HG03342 (cell line): Measurements from ENCODE around the gene PEX16.
"Not testable (repeated sequence)": the region's sequence is repeated elsewhere in the genome, so short reads cannot be mapped to it uniquely, and the experiment has no call there.

Experiments used
- ATAC-seq: cut with Tn5 transposase; IDR thresholded peaks from one replicate; pipeline ENCODE4 v1.9.1; 2021; ENCODE audit warnings: mild to moderate bottlenecking, moderate library complexity; ENCODE audit not compliant: unreplicated experiment

The PEX16 gene

DNA sequence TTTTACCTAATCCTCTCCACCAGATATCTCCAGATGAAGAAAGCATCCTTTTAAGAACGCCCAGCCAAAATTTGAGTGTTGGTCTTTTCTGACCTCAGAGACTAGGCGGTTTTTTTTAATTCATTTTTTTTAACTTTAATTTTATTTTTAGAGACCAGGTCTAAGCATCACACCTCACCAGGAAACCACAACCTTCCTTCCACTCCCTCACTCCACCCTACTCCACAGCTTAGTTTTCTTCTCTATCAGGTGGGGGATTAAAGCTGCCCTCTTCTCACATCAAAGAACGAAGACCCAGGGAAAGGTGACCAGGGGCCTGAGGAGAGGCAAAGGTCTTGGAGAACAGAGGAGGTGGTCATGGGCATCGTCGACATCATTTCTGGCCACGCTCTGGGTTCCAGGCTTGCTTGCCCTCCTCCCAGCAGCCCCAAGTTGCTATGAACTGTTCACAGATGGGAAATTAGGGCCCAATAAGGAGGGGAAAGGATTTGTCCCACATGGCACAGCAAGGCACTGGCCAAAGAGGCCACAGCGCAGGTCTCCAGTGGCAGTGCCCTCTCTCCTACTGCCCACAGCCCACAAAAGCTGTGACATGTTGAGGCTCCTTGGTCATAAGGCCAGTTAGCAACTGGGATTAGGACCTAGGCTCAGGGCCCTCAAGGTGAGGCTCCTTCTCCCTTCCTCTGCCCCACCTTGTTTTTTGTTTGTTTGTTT is 1.4 kb upstream of the PEX16 start:
- no peak for ATAC-seq

DNA sequence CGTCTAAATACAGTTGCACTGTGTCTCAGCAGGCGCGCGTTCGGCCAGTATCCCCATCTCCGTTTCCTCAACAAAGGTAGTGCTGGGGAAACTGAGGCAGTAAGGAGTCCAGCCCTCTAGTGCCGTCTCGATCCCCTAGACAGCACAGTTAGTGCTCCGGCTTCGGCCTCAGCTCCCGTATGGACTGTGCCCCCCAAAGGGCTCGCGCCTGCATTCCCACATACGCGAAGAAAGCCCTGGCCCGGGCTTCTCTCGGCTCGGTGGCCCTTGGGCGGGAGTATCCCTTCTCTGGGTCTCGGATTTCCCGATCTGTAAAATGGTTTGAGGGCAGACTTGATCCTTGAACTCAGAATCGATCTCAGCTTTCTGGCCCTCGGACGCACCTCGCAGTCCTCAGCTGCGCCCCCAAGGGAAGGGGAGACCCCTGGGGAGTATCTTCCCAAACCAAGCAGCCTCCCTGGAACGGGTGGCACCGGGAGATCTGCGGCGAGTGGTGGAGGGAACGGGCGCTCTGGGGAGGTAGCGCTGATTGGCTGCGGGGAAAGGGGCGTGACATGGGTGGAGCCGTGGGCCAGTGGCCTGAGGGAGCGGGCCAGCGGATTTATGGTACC is 759 bp upstream of the PEX16 start:
- ATAC-seq, result peak; percentile 35

- ATAC-seq, result peak; percentile 2
Measured at GRCh38 chr11:45917286-45917622, 423 bp downstream of the PEX16 start.

DNA sequence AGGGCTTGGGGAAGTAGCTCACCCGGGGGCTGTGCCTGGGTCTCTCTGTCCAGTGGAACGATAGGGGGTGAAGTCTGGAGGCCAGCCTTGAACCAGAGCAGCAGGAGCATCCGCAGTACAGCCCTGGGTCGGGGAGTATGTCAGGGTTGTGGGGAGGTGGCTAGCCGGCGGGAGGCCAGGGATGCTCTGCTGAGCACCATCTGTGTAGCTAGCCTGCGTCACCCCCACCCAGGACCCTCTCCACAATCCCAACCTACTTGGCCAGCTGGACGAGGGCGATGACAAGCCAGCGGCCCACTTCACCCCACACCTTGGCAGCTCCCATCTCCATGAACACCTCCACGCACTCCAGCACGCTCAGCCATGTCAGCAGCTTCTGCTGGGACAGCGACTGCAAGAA is 2.2 kb downstream of the PEX16 start:
- ATAC-seq, result no peak

DNA sequence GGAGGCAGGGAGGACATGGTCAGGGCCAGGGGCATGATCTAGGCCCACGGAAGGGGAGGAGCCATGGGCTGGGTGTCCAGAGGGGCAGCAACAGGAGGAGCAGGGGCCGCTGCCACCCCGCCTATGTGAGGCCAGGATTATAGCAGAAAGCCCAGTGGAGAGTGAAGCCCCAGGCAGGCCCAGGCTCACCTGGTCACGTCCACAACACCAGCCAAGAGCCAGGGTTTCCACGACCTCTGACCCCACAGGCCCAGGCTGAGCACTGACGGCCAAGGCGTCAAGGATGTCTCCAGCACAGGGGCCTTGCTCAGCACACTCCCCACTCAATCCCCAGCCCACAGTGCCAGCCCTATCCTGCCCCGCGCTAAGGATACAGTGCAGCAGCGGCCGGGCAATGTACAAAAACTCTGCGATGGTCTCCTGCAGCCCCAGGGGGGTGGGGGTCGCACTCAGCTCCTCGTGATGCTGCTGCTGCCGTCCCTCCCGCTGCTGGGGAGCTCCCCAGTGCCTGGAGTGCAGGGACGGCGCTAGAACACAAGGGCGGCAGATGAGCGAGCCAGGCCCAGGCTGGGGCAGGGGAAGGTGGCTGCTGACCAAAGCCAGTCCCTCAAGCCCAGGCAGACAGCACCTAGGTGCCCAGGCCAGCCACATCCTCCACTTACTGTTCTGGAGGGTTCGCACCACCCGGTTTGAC is 3.6 kb downstream of the PEX16 start:
- ATAC-seq, result no peak

DNA sequence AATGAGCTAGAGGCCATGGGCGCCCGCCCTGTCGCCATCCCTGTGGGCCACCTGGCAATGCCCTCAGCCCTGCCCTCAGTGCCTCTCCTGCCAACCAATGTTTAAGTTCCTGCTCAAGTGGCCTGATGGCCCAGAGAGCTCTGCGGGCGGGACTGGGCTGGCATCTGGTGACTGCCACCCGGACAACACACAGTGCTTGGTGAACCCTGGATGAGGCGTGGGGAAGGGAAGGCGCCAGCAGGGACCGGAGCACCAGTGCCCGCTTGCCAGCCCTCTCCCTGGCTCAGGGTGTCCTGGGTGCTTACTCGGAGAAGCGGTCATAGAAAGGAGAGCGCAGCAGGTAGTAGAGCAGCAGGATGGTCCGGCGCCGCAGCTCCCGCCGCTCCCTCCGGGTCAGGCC is 4.2 kb downstream of the PEX16 start:
- no peak for ATAC-seq

- no peak for ATAC-seq
Measured at GRCh38 chr11:45910623-45911022, 7.1 kb downstream of the PEX16 start.

DNA sequence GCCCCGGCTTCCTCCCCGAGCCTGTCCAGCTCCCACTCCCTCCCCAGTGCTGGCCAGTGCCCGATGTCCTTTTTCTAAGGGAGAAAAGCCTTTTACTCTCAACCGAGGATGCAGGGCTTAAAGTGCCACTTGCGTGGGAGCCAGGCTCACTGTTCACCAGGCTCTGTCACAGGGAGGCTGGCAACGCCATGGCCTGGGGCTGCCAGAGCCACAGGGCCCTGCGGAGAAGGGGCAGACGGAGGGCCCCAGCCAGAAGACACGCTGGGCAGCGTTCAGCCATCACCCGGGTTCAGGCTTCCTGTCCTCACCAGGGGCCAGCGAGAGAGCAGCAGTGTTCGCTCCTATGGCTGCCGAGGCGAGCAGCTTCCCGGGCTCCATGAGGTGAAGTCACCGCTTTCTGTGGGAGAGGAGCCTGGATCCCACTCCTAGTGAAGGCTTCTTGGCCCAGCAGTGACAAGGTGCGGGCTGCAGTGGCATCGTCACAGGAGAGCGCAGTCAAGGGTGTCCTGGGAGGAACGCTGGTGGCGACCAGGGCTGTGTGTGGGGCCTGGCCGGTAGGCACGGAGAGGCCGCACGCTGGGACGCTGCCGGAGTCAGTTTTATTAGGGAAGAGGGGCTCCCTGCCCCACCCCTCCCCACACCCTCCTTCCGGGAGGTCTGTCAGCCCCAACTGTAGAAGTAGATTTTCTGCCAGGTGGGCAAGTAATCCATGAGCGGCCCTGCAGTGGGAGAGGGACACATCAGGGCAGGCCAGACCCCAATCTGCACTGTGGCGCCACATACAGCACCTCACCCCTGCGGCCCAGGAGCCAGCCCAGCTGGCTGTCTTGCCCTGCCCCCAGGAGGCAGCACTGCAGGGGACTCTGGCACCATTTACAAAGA is 7.8 kb downstream of the PEX16 start:
- no peak for ATAC-seq

DNA sequence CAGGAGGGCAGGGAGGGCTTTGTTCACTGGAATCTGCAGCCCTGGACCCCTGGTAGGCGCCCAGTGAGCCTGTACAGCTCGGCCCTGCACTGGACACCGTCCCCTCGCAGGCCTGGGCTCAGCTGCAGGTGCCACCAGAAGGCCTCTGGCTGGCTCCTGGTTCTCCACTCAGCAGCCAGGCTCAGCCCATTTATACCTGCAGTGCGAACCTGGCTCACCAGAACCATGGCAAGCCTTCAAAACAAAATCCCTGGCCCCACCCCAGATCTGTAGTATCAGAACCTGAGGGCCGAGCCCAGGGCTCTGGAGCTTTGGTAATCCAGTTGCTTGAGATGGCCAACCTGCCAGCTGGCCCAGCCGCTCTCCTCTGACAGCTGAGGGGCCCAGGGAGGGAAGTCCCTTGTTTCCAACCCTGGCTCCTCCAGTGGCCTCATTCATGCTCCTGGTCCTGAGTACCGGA is 9.7 kb downstream of the PEX16 start:
- ATAC-seq, result no peak

DNA sequence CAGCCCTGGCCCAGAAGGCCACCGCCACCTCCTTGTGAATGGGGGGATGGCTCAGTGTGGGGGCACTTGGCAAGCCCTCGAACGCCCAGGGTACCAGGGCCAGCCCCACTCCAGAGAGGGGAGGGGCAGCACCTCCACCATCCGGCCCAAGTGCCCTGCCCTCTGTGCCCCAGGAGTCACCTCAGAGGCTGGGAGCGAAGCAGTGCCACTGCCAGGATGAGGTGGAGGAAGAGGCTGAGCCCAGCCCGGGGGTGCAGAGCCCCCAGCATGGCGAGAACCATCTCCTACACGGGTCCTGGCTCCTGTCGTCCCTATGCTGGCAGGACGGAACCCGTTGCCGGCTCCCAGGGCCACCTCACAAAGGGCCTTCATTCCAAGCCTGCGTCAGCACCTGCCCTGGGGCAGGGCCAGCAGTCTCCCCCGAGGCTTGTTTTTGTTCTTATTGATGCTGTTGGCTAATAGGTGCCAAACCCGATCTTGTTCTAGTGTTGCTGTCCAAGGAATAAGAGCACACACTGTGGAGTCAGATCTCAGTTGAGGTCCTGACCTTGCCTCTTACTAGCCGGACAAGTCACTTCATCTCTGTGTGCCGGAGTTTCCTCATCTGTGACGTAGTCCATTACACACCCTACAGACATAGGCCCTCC is 10.6 kb downstream of the PEX16 start, which contains the start of gene FREY1:
Gene FREY1 (minus strand): TSS at position 307 of the 647 bp plus-strand sequence. CDS start 26 bp downstream, at position 281.
- ATAC-seq, result no peak

DNA sequence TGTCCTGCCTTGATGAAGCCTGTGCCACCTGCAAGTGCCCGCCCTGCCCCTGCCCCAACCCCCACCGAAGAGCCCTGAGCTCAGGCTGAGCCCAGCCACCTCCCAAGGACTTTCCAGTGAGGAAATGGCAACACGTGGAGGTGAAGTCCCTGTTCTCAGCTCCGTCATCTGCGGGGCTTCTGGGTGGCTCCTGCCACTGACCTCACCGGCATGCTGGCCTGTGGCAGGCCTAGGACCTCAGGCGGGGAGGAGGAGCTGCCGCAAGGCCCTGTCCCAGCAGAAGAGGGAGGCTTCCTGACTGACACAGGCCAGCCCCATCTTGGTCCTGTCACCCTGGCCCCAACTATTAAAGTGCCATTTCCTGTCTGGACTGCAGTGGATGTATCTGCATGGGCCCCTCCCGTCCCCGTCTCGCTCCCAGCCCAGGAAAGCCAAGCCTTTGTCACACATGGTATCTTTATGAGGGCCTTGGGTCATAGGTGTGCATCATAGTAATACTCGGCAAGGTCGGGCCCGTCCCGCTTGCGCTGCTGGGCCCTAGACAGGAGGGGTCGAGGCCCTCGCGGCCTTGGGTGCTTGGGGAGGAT is 11.5 kb downstream of the PEX16 start:
- ATAC-seq, result no peak

GRCh38 chr11:45905576-45905975 is 12.1 kb downstream of the PEX16 start:
- not testable (repeated sequence) for ATAC-seq

GRCh38 chr11:45905095-45905494 is 12.6 kb downstream of the PEX16 start:
- no peak for ATAC-seq

GRCh38 chr11:45904309-45904915 is 13.3 kb downstream of the PEX16 start:
- no peak for ATAC-seq

DNA sequence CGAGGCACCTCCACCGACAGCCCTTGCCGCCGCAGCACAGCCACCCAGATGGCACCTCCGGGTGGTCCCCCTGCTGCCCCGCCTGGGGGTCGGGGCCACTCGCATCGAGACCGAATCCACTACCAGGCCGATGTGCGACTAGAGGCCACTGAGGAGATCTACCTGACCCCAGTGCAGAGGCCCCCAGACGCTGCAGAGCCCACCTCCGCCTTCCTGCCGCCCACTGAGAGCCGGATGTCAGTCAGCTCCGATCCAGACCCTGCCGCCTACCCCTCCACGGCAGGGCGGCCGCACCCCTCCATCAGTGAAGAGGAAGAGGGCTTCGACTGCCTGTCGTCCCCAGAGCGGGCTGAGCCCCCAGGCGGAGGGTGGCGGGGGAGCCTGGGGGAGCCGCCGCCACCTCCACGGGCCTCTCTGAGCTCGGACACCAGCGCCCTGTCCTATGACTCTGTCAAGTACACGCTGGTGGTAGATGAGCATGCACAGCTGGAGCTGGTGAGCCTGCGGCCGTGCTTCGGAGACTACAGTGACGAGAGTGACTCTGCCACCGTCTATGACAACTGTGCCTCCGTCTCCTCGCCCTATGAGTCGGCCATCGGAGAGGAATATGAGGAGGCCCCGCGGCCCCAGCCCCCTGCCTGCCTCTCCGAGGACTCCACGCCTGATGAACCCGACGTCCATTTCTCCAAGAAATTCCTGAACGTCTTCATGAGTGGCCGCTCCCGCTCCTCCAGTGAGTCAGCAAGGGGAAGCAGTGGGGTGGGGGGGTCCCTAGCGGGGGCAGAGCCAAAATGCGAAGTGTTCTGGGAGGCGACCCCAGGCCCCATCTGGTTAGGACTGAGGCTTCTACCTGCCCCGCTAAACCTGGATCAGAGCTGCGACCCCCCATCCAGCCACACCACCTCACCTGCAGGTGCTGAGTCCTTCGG is 15.0 kb downstream of the PEX16 start:
- ATAC-seq, result no peak

DNA sequence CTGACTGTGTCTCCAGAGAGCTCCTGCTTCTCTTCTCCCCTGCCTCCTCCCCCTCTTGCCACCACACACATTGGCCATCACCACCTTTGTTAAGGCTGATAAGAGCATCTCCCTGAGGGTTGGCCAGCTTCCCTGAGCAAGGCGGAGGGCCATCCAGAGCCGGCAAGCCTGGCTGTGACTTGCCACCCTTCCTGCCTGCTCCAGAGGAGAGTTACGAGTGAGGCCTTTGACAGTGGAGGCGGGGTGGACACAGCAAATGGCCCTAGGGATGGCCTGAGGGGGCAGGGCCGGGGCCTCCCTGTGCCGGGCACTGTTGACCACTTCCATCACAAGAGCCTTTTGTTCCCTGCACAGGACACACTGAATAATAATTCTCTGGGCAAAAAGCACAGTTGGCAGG is 16.1 kb downstream of the PEX16 start:
- no peak for ATAC-seq

DNA sequence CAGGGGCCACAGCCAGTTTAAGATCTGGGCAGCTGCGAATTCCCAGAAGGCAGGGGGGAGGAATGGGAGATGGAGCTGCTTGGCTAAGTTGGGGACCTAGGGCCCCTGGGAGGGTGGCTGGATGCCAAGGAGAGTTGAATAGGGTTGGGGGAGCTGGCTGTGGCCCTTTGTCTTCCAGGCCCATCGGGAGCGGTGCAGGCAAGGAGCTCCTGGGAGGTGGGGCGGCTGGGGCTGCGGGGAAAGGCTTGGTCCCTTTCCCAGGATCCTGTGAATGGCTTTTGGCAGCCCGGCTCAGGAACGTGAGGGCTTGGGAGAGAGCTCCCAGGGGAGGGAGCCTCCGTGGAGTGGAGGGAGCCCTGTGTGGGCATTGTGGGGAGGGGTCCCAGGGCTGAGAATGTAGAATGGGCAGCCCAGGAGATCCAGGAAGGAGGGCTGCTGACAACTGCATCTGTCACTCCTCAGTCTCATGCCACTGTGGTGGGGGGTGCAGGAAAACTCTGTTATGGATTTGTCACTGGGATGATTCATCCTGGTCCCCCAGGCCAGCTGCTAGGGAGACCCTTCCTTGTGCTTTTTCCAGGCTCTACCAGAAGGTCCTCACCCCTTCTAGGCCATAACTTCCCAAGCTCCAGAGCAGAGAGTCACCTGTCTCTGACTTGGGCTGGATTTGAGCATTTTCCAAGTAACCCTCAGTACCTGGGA is 16.6 kb downstream of the PEX16 start:
- no peak for ATAC-seq

DNA sequence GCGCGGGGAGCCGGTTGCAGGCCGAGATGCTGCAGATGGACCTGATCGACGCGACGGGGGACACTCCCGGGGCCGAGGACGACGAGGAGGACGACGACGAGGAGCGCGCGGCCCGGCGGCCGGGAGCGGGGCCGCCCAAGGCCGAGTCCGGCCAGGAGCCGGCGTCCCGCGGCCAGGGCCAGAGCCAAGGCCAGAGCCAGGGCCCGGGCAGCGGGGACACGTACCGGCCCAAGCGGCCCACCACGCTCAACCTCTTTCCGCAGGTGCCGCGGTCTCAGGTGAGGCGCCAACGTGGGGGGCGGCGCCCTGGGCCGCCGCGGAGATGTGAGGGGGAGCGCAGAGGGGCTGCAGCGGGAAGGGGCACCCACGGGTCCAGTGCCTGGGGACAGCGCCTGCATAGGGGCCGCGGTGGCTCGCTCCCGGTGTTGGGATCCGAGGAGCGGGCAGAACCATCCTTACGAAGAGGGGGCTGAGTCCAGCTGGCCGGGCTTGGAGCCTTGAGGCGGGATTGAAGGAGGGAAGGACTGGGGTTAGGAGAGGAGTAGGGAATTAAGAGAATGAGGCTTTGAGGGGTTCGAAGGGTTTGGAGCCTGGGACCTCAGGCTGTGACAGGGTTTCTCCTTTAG is 17.4 kb downstream of the PEX16 start:
- ATAC-seq, result not testable (repeated sequence)
